Measurements from ENCODE around the gene DNAJC12.
"Not testable (repeated sequence)": the region's sequence is repeated elsewhere in the genome, so short reads cannot be mapped to it uniquely, and the experiment has no call there.

Gene DNAJC12

GRCh38 chr10:67837541-67838314 lies at the start of gene DNAJC12:
TSS of gene DNAJC12 (minus strand) at chr10:67838188. CDS start at chr10:67838011, 177 bp downstream.
- TF ChIP-seq CTCF (IDR thresholded peaks at IDR 0.05; ENCODE audit: low read depth, low read length, missing control alignments) = no peak
- H3K4me3 ChIP-seq (replicated peaks; ENCODE audit: low read depth, low read length) = peak within 1 kb of the TSS; percentile 47
- DNase-seq (ENCODE audit: extremely low read depth, low read depth) = peak; percentile 84

GRCh38 chr10:67884842-67885670 lies 47.1 kb upstream of the DNAJC12 start:
- peak overlapping the region; percentile 64 for H3K4me3 ChIP-seq (replicated peaks; ENCODE audit: low read depth, low read length)
- DNase-seq (ENCODE audit: extremely low read depth, low read depth) = peak; percentile 6
- TF ChIP-seq CTCF (IDR thresholded peaks at IDR 0.05; ENCODE audit: low read depth, low read length, missing control alignments) = no peak

- peak within 1 kb of the TSS; percentile 64 for H3K4me3 ChIP-seq (replicated peaks; ENCODE audit: low read depth, low read length)
- DNase-seq (ENCODE audit: extremely low read depth, low read depth) = peak; percentile 59
- TF ChIP-seq CTCF (IDR thresholded peaks at IDR 0.05; ENCODE audit: low read depth, low read length, missing control alignments) = no peak
These were observed 46.4 kb upstream of the DNAJC12 start, which contains the start of gene SIRT1 for GRCh38 chr10:67884313-67884841. TSS of gene SIRT1 (plus strand) at chr10:67884656. CDS start at chr10:67884722, 66 bp downstream.

GRCh38 chr10:67883710-67884312 lies 45.8 kb upstream of the DNAJC12 start:
- peak; percentile 16 for DNase-seq (ENCODE audit: extremely low read depth, low read depth)
- no peak for TF ChIP-seq CTCF (IDR thresholded peaks at IDR 0.05; ENCODE audit: low read depth, low read length, missing control alignments)
- peak overlapping the region; percentile 64 for H3K4me3 ChIP-seq (replicated peaks; ENCODE audit: low read depth, low read length)

- no peak for TF ChIP-seq CTCF (IDR thresholded peaks at IDR 0.05; ENCODE audit: low read depth, low read length, missing control alignments)
- H3K4me3 ChIP-seq (replicated peaks; ENCODE audit: low read depth, low read length) = no peak overlapping the region
- no peak for DNase-seq (ENCODE audit: extremely low read depth, low read depth)
These were observed 40.1 kb upstream of the DNAJC12 start for GRCh38 chr10:67878133-67878532.

GRCh38 chr10:67877421-67877820 lies 39.4 kb upstream of the DNAJC12 start:
- not testable (repeated sequence) for DNase-seq (ENCODE audit: extremely low read depth, low read depth); H3K4me3 ChIP-seq (replicated peaks; ENCODE audit: low read depth, low read length)
